Neural progenitor cell (in vitro differentiated cells): ENCODE measurements around the gene RAPGEF5. TPM values are rescaled to one million over a fixed set of nuclear protein-coding genes. Genes with fewer than 3 reads are reported as not detected.

Source experiments
- DNase-seq: peaks from one replicate; pipeline ENCODE4 v3.0.0-alpha.2; 2016; ENCODE audit warnings: low spot score
- H2AFZ ChIP-seq: fragments of 200-600 bp; sonication (generic); replicated peaks from 2 replicates; pipeline ENCODE4 v1.6.1; 2016; ENCODE audit warnings: antibody characterized with exemption
- H3F3A ChIP-seq: fragments of 200-600 bp; sonication (generic); 2 replicates; pipeline ENCODE4 v1.6.1; 2016; ENCODE audit warnings: antibody characterized with exemption, low read depth
- H3K27ac ChIP-seq: fragments of 200-600 bp; sonication (generic); 2 replicates; pipeline ENCODE4 v1.5.1; 2016; ENCODE audit warnings: mild to moderate bottlenecking
- H3K27me3 ChIP-seq: fragments of 200-600 bp; sonication (generic); 2 replicates; pipeline ENCODE4 v1.6.1; 2016; ENCODE audit warnings: mild to moderate bottlenecking, moderate library complexity
- H3K36me3 ChIP-seq: fragments of 200-600 bp; sonication (generic); 2 replicates; pipeline ENCODE4 v1.5.1; 2016
- H3K4me1 ChIP-seq: fragments of 200-600 bp; sonication (generic); 2 replicates; pipeline ENCODE4 v1.6.1; 2016; ENCODE audit warnings: mixed run types
- H3K4me2 ChIP-seq: fragments of 200-600 bp; sonication (generic); 2 replicates; pipeline ENCODE4 v1.6.1; 2016
- H3K4me3 ChIP-seq: fragments of 200-600 bp; sonication (generic); 2 replicates; pipeline ENCODE4 v1.5.1; 2016
- H3K79me2 ChIP-seq: fragments of 200-600 bp; sonication (generic); 2 replicates; pipeline ENCODE4 v1.6.1; 2016; ENCODE audit warnings: low read depth
- H3K9ac ChIP-seq: fragments of 200-600 bp; sonication (generic); 2 replicates; pipeline ENCODE4 v1.6.1; 2016
- H3K9me3 ChIP-seq: fragments of 200-600 bp; sonication (generic); 2 replicates; pipeline ENCODE4 v1.5.1; 2016; ENCODE audit warnings: low read depth
- H4K20me1 ChIP-seq: fragments of 200-600 bp; sonication (generic); 2 replicates; pipeline ENCODE4 v1.6.1; 2016; ENCODE audit warnings: low read depth
- H3K27ac Mint-ChIP-seq: 3 replicates; pipeline ENCODE4 v1.8.0; 2021; ENCODE audit warnings: mixed read lengths
- H3K27me3 Mint-ChIP-seq: 2 replicates; pipeline ENCODE4 v1.8.0; 2022; ENCODE audit warnings: low read depth, mild to moderate bottlenecking, inconsistent platforms, moderate library complexity, mixed read lengths; ENCODE audit not compliant: insufficient read depth
- H3K36me3 Mint-ChIP-seq: 3 replicates; pipeline ENCODE4 v1.8.0; 2021; ENCODE audit warnings: mixed read lengths
- H3K4me1 Mint-ChIP-seq: 3 replicates; pipeline ENCODE4 v1.8.0; 2021; ENCODE audit warnings: mixed read lengths
- H3K4me3 Mint-ChIP-seq: 3 replicates; pipeline ENCODE4 v1.8.0; 2021; ENCODE audit warnings: mild to moderate bottlenecking, moderate library complexity, mixed read lengths
- H3K9me3 Mint-ChIP-seq: 3 replicates; pipeline ENCODE4 v1.8.0; 2020; ENCODE audit warnings: mixed read lengths
- CTCF ChIP-seq: fragments of 200-600 bp; sonication (generic); IDR thresholded peaks from 2 replicates; pipeline ENCODE4 v1.5.1; 2017; ENCODE audit warnings: antibody characterized with exemption, mild to moderate bottlenecking
- EZH2 ChIP-seq: fragments of 200-600 bp; sonication (generic); IDR thresholded peaks from 2 replicates; pipeline ENCODE4 v1.6.1; 2017; ENCODE audit warnings: antibody characterized with exemption, mild to moderate bottlenecking, moderate library complexity
- EZH2phosphoT487 ChIP-seq: fragments of 200-600 bp; sonication (generic); IDR thresholded peaks from 2 replicates; pipeline ENCODE4 v1.6.1; 2017; ENCODE audit warnings: antibody characterized with exemption
- total RNA-seq: library from RNA; depleted of rRNA; stranded (reverse); fragments of >200 nt; gene quantifications from 2 replicates; pipeline ENCODE4 v1.2.3, GENCODE V29; 2015; ENCODE audit warnings: low replicate concordance

The RAPGEF5 gene
- total RNA-seq, 1 donor from 2014 or later = 5.7 TPM

DNA sequence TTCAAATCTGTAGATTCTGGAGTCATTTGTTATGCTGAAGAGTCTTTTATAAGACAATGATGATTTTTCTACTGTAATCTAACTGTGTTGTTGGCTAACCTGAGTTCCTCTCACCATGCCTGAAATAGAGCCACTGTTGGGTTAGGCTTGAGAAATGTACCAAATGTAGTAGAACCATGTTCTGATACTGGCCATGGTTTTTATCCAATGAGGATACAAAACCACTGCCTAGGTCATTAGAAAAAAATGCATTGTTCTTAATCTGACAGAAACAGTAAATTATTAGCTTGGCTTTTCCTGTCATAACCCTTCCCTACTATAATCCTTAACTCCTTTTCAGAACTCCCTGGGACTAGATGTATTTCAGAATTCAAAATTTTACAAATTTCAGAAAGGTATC lies 86.6 kb downstream of the RAPGEF5 start:
- no peaks in the 10 kb centered on the region for H3K36me3 Mint-ChIP-seq
- H3K4me1 Mint-ChIP-seq = peaks cover 28% of the 10 kb centered on the region
- Histone ChIP-seq H3K79me2 (no peaks in the 10 kb centered on the region), H2AFZ (no peak overlapping the region), H3F3A (no peaks in the 10 kb centered on the region), H3K27me3 (no peaks in the 10 kb centered on the region), H3K9me3 (no peaks in the 10 kb centered on the region), H3K4me1 (peaks cover 22% of the 10 kb centered on the region), H3K9ac (no peak overlapping the region), H4K20me1 (no peaks in the 10 kb centered on the region), H3K36me3 (no peaks in the 10 kb centered on the region), H3K4me3 (no peak overlapping the region), H3K4me2 (no peak overlapping the region), H3K27ac (no peak overlapping the region)
- no peak for DNase-seq
- H3K4me3 Mint-ChIP-seq = no peak overlapping the region
- H3K9me3 Mint-ChIP-seq = no peaks in the 10 kb centered on the region
- TF ChIP-seq CTCF (no peak), EZH2phosphoT487 (no peak), EZH2 (no peak)
- no peak overlapping the region for H3K27ac Mint-ChIP-seq
- H3K27me3 Mint-ChIP-seq = peaks cover 2% of the 10 kb centered on the region

GRCh38 chr7:22269963-22270362 lies 87.0 kb downstream of the RAPGEF5 start:
- Histone ChIP-seq H4K20me1 (no peaks in the 10 kb centered on the region), H3F3A (no peaks in the 10 kb centered on the region), H3K27me3 (no peaks in the 10 kb centered on the region), H3K9ac (no peak overlapping the region), H3K79me2 (no peaks in the 10 kb centered on the region), H3K4me2 (no peak overlapping the region), H3K9me3 (no peaks in the 10 kb centered on the region), H3K36me3 (no peaks in the 10 kb centered on the region), H2AFZ (no peak overlapping the region), H3K4me3 (no peak overlapping the region), H3K4me1 (peaks cover 22% of the 10 kb centered on the region), H3K27ac (no peak overlapping the region)
- Mint-ChIP-seq H3K9me3 (no peaks in the 10 kb centered on the region), H3K36me3 (no peaks in the 10 kb centered on the region), H3K4me3 (no peak overlapping the region), H3K27me3 (peaks cover 2% of the 10 kb centered on the region), H3K27ac (no peak overlapping the region), H3K4me1 (peaks cover 28% of the 10 kb centered on the region)
- no peak for TF ChIP-seq EZH2phosphoT487
- no peak for TF ChIP-seq EZH2
- TF ChIP-seq CTCF = no peak
- no peak for DNase-seq

DNA sequence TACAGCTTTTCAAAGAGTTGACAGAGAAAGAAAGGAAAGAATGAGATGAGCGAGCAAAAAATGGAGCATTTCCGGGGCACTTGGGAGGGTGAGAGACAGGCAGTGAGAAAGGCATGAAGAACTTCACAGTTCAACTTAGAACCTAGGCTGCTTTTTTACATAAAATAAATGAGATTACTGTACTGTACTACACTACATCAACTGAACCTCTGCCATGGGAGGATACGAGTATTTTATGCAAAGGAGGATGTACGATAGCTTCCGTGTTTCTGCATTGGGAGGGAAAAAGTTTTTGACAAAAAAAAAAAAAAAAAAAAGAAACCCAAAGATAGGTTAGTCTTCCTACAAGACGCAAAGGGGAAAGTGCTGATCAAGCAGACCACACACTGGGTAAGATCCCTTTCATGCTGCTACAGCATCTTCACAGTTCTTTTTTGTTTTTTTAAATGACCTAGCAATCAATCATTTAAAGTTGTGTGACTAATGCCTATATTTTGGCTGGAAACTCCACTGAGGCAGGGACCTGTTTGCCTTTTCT lies 88.0 kb downstream of the RAPGEF5 start:
- TF ChIP-seq CTCF (no peak), EZH2 (no peak), EZH2phosphoT487 (no peak)
- Histone ChIP-seq H3F3A (no peaks in the 10 kb centered on the region), H3K27ac (no peak overlapping the region), H3K36me3 (no peaks in the 10 kb centered on the region), H3K9ac (no peak overlapping the region), H3K4me1 (peaks cover 22% of the 10 kb centered on the region), H2AFZ (peak overlapping the region; percentile 3), H4K20me1 (no peaks in the 10 kb centered on the region), H3K9me3 (no peaks in the 10 kb centered on the region), H3K4me2 (peak overlapping the region; percentile 4), H3K79me2 (no peaks in the 10 kb centered on the region), H3K27me3 (no peaks in the 10 kb centered on the region), H3K4me3 (no peak overlapping the region)
- no peak overlapping the region for H3K4me3 Mint-ChIP-seq
- H3K4me1 Mint-ChIP-seq = peaks cover 28% of the 10 kb centered on the region
- no peaks in the 10 kb centered on the region for H3K9me3 Mint-ChIP-seq
- no peak overlapping the region for H3K27ac Mint-ChIP-seq
- H3K36me3 Mint-ChIP-seq = no peaks in the 10 kb centered on the region
- H3K27me3 Mint-ChIP-seq = peaks cover 2% of the 10 kb centered on the region
- DNase-seq = no peak
